Activated gamma-delta T cell treated with anti-CD3 and anti-CD28 coated beads, Interleukin-2, amount 50 U/mL, for 16 hours (primary cell): ENCODE measurements around the gene FAH.
"Not testable (repeated sequence)": the region's sequence is repeated elsewhere in the genome, so short reads cannot be mapped to it uniquely, and the experiment has no call there.

Experiments
- DNase-seq: peaks from one replicate; pipeline ENCODE4 v3.0.0-alpha.2; 2020; ENCODE audit warnings: low read depth

Gene FAH

DNA sequence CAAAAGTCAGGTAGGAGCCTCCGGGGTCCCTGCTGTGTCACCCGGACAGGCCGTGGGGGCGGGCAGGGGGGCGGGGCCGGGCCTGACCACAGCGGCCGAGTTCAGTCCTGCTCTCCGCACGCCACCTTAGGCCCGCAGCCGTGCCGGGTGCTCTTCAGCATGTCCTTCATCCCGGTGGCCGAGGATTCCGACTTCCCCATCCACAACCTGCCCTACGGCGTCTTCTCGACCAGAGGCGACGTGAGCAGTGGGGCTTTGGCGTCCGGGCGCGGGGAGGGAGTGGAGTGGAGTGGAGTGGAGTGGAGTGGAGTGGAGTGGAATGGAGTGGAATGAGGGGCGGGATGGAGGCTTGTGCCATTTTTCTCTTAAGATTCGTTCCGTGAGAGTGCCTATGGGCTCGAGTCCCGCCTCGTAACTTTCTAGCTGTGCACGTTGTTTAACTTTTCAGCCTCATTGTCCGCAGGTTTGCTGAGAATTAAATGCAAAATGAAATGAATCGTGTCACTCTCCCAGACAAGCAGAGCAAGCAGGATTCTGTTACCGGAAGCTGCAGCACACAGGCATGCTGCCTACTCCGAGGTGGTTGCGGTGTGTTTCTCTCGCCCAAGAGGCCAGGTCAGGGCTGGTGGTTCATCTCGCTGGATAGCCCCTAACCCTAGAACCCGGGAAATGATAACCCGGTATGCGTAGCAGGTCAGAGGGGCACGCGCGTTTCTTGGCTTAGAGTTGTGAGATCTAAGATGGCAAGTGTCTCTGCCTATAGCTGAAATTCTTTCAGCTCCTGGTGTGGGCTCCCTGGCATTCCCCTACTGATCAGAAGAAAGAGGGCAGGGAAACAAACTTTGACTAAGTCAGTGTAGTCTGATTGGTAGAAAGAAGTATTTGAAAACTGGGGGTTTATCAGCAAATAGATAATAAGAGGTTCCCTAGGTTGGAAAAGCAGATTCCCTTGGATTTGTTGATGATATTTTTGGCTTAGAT lies at the start of gene FAH:
TSS of gene FAH (plus strand) at position 104 of the 981 bp plus-strand sequence. CDS start at position 160, 56 bp downstream.
- peak; percentile 4 for DNase-seq

DNA sequence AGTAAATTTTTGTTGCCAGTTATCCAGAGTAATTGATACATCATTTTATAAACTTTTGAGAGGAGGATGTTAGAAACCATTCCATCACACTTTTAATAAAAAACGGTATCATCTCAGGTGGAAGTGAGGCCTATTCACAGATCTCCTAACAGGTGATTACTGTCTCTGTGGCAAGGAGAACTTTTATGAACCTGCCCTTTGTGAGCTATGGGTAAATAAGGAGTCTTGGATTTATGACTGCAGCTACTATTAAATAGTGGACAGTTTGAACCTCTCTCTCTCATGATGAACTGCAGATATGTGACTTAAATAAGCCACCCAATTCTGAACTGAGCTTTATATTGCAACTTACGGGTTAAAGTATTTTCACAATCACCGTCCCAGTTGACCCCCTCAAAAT lies 47.6 kb upstream of the FAH start:
- DNase-seq, result no peak

DNA sequence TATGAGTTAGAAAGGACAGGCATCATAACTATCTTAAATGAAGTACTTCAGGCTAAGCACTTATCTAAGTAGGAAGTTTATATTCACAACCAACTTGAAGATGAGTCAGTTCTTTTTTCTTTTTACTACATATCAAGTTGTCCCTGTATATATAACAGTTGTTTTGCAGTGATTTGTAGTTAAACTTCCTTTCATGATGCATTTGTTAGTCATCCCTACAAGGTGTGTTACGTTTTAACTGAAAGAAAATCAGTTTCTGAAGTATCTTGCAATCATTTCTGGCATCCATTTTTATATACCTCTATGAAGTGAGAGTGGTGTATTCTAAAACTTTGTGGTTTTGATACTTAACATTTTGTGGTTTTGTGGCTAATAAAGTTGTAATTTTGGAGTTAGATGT lies 47.2 kb upstream of the FAH start:
- no peak for DNase-seq

DNA sequence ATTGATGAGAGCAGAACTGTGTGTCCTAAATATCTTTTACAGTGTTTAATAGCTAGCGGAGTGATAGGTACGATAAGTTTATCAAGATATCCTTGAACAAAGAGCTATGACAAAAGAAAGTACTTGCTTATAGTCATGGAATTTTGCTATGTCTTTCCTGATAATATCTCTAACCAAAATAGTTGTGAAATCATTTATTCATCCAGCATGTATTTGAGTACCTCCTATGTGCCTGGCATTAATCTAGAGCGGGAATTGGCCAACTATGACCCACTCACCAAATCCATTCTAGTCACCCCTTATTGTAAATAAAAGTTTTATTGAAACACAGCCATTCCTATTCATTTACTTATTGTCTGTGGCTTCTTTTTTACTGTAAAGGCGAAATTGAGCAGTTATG lies 46.7 kb upstream of the FAH start:
- DNase-seq, result no peak

DNA sequence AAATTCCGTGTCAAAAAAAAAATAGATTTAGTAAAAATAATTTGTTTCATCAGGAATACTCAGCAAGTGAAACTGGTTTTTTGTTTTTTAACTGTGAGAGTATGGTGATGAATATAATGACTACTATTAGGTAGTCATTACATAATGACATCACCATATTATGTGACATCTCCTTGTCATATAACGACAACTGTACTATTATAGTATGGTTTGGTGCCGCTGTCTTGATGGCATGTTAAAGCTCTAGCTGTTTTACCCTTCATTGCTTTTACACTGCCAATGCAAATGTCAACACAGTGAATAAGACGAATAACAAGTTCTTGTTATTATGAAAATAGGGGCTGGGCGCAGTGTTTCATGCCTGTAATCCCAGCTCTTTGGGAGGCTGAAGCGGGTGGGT lies 45.6 kb upstream of the FAH start:
- DNase-seq, result no peak

DNA sequence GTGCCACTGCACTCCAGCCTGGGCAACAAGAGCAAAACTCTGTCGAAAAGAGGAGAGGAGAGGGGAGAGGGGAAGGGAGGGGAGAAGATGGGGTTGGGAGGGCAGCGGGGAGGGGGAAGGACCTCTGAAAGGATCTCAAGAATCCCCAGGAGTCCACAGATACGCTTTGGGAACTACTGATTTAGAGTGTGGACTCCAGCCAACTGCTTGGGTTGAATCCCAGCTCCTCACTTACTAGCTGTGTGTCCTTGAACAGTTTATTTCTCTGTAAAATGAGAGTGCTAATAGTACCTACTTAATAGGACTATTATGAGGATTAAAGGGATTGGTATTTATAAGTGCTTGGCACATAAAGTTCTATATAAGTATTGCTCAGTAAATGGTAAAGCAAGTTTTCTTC lies 45.0 kb upstream of the FAH start:
- DNase-seq, result no peak

DNA sequence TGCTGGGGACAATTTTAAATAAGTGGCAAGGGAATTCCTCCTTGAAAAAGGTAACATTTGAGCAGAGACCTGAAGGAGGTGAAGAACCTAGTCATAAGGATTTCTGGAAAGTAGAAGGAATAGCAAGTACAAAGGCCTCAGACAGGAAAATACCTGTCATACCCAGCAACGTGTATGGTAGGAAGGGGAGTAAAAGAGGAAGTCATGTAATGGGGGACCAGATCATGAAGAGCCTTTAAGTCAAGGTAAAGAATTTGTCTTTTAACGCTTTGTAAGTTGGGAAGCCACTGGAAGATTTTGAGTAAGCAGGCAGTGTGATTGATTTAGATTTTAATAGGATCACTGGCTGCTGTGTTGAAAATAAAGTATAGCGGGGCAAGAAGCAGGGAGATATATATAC lies 43.4 kb upstream of the FAH start:
- no peak for DNase-seq

DNA sequence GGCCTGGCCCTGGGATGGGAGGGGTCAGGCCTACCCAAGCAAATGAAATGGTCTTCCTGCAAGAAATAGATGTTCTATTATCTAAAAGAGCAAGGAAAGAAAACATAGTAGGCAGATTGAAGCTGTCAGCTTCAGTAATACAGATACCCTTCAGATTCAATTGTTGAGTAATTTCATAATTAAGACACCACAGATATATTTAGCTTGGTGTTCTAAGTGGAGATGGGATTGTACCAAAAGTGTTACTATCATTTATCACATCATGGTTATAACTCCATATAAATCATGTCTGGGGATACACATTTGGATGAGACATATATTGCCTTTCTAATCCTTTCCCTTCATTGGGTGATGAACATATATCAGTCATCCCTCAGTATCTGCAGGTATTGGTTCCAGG lies 41.9 kb upstream of the FAH start:
- DNase-seq, result no peak

DNA sequence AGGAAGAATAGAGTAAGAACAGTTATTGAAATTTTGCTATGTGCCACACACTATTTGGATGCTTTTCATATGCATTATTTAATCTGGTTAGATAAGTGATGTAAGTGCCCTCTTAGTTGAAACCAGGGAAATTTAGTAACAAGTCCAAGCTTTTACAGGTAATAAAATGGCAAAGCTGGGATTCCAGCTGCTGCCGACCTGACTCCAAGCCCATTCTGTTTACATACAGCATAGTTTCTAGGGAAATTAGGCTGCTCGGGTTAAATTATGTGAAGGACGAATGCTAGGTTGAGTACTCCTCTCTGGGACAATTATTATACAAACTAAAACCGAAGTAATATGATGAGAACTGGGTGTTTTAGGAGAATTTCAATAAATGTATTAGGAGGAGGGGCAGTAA lies 38.7 kb upstream of the FAH start:
- no peak for DNase-seq

DNA sequence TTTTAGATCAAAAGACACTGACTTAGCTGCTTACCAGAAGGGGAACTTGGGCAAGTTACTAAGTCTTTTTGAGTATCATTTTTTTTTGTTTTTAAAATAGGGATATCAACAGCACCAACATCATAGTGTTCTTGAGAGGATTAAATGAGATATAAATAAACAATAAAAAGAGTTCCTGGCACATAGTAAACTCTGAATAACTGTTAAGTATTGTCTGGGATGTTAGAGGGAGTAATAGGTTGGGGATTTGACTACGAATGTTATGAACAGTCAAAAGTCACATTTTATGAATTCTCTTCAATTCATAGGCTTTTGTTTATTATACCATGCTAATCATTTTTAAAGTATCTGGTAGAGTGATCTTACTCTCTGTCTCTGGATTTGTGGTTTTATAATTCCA lies 37.8 kb upstream of the FAH start:
- DNase-seq, result no peak

DNA sequence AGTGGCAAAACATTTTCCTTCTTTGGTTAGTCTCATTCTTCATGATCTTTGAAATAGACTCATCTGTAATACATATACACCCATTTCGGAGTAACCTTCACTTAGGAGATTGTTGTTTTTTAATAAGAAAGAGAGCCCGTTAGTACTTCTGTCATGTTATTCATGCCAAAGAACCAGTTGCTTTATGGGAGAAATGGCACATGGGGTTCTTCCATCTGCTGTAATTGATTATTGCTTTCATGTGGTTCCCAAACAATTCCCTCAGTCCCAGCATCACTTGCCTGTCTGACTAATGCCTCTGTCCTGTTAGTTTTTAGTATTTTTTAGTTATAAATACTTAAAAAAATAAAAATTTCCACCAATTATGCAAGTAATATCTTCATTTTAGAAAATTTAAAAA lies 33.8 kb upstream of the FAH start:
- no peak for DNase-seq

DNA sequence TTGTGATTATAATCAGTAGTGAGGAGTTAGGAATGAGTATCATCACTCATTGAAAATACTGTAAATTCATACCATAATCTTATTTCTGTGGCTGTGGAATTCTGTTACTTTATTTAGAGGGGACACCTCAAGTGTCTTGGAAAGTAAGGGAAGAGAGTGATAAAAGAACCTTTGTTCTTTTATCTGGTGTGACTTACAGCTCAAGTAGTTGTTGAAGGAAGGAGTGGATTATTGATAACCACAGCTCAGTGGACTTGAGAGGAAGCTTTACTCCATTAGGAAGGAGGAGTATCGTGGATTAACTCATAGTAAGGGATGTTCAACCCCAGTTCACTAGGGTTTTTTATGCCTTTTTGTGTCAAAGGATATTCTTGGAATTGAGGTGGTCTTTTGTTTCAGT lies 32.2 kb upstream of the FAH start:
- no peak for DNase-seq

DNA sequence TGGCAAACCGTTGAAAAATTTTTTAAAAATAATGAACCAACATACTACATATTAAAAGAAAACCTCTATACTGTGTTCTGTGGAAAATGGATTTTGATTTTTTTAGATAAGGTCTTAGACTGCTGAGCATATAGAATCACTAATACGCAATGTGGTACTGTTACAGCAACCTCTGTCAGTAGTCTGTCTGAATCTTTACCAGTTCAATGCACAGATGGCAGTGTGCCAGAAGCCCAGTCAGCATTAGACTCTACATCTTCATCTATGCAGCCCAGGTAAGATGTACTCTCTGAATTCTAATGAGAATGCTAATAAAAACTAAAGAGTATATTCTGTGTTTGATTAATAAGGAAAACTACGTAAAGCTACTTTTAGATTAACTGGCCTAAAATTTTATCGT lies 31.3 kb upstream of the FAH start:
- no peak for DNase-seq

DNA sequence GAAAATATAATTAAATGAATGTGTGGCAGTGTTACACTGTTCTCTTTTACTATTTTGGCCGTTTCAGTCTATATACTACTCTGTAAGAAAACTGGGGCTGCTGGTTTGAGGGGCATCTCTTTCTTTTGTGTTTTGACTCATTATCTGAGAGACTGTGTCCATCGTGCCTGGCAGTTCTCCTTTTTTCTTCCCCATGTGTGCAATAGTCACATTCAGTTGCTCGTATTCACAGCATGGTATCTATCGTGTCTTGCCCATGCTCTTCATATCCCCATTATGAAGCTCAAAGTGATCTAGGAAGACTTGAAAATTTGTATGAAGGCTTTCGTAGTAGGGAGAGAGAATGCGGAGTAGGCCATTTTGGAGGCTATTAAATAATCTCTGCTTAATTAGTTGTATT lies 29.8 kb upstream of the FAH start:
- DNase-seq, result no peak

DNA sequence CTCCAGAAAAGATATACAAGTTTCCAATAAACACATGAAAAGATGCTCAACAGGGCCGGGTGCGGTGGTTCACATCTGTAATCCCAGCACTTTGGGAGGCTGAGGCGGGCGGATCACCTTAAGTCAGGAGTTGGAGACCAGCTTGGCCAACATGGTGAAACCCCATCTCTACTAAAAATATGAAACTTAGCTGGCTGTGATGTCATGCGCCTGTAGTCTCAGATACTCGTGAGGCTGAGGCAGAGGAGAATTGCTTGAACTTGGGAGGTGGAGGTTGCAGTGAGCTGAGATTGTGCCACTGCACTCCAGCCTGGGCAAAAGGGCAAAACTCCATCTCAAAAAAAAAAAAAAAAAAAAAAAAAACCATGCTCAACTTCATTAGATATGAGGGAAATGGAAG lies 25.5 kb upstream of the FAH start:
- not testable (repeated sequence) for DNase-seq

DNA sequence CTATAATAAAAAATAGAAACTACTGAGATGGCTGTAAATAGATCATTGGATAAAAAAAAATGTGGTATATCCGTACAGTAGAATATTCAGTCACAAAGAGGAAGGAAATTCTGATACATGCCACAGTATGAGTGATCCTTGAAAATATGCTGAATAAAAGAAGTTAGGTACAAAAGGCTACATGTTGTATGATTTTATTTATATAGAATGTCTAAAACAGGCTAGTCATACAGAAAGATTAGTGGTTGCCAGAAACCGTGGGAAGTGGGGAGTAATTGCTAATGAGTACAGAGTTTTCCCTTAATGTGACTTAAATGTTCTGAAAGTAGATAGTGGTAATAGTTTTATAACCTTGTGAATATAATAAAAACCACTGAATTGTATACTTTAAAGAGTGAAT lies 24.9 kb upstream of the FAH start:
- no peak for DNase-seq

DNA sequence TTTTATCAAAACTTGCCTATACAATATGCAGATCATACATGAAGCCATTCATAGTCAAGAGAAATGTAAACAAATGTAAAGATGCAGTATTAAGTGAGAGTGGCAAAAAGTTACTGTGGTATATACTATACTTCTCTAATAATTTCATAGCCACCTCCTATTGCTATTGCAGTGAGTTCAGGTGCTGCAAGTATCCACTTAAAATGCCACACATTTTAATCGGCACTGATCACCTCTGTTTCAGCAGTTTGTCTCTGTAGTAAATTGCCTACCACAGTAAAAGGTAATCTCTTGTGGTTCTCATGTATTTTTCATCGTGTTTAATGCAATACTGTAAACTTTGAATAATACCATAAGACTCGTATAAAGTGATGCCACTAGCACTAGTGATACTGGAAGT lies 20.4 kb upstream of the FAH start:
- DNase-seq, result no peak

DNA sequence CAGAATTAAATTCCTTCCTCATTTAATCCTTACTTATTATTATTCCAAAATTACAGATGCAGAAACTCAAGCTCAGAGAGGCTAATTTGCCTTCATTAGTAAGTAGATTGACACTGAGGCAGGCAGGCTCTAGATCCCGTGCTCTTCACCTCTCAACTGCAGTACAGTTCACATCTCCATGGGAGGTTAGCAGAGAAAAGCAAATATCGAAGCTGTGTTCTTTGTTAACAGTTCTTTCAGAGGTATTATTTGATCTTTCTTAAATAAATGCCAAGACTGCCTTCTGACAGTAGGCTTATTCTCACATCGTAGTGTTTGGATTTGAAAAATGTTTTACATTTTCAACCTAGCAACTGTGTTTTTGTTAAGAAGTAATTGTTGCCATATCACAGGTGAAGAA lies 15.9 kb upstream of the FAH start:
- DNase-seq, result no peak

DNA sequence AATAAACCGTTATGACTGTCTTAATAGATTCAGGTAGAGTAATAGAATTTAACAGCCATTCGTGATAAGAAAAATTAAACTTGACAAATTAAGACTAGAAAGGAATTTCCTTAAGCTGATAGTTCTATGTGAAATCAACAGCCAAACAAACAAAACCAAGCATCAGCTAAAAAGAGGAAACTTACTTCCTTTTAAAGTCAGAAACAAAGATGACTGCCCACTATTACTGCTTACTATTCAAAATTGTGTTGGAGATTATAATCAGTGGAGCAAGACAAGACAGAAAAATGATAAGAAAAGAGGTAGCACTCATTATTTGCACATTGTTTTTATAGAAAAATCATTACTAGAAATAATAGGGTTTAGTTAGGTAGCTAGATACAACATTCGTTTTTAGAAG lies 13.8 kb upstream of the FAH start:
- DNase-seq, result no peak

DNA sequence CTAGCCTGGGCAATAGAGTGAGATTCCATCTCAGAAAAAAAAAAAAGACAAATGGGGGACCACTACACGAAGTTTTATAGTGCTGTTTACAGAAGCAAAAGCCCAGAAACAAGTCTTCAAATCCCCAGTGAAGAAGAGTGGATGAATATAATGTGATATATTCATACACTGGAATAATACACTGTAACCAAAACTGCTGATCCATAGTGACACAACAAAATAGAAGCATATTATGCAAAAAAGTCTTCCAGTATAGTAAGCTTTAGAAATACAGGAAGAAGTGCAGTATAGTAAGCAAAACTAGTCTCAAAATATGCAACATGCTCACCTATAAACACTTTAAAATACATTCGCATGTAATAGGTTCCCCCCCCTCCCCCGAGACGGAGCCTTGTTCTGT lies 11.9 kb upstream of the FAH start:
- no peak for DNase-seq

DNA sequence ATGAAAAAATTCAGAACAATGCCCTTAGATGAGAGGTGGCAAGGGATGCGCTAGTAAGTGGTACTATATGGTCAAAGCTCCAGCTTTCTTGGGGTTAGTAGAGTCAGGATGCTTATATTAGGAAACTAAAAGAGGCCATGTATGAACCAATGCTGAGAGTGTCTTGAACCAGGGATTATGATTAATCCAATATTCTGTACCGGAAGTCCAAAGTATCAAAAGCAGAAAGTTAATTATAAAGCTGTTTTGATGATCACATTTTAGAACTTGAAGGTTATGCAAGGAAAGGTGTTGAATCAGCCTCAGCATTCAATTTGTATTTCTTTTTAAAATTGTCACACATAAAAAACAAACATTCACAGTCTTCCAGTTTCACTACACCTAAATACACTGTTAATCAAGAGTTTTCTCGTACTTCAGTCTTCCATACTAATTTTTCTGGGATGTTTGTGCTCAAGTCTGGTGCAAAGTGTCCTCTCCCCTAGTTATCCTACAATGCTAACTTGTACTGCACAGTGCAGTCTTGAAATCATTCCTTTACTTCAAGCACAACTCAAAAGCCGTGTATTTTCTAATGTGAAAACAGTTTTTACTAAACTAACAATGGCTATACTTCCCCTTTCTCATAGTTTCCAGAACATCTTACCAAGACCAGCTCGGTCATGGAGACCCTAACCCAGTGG lies 10.7 kb upstream of the FAH start:
- DNase-seq, result no peak

DNA sequence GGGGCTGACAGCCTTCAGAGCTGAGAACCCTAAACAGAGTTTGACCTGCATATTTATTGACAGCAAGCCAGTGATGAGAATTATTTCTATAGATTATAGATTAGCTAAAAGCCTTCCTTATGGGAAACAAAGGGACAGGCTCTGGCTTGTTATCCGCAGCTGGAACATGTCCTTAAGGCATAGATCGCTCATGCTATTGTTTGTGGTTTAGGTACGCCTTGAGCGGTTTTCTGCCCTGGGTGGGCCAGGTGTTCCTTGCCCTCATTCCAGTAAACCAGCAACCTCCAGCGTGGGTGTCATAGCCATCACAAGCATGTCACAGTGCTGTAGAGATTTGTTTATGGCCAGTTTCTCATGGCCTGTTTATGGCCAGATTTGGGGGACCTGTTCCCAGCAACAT lies 10.2 kb upstream of the FAH start:
- no peak for DNase-seq

DNA sequence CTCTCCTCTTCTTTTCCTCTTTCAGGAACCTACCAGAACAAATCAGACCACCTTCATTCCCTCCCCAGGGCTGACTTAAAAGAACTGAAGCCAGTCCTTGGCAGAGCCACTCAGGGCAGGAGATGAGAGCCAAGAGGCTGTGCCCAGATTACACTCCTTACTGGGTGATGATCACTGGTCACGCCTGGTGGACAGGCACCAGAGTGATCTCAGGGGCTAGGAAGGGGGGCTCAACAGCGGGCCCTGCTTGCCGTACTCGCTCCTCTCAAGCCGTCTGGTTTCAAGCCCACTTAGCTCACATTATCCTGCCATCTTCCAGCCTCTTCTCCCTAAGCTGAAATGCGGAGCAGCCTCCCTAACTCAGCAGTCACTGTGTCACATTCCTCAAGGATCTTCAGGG lies 1.7 kb upstream of the FAH start:
- DNase-seq, result no peak

DNA sequence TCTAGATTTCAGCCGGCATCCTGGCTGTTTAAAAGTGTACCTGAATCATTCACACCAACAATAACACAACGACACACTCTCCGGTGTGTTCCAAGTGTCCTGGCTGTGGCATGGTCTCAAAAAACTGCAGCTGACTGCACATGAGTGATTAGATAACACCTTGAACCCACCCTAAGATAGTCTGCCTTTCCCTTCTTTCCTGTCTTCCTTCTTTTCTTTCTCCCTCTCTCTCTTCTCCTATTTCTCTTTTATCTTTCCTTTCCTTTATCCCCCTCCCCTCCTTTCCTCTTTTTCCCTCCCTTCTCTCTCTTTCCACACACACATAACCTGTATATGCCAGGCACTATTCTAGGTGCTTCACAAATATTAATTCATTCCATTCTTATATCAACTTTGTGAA lies 1.2 kb upstream of the FAH start:
- no peak for DNase-seq
